HK-2 (cell line): ENCODE data around the gene LCNL1.
A peak's percentile ranks its signal among the peaks of the same experiment; 100 is the strongest.

Source experiments
- DNase-seq: peaks from one replicate; pipeline ENCODE4 v3.0.0-alpha.2; 2018; ENCODE audit not compliant: unreplicated experiment

Gene LCNL1

DNA sequence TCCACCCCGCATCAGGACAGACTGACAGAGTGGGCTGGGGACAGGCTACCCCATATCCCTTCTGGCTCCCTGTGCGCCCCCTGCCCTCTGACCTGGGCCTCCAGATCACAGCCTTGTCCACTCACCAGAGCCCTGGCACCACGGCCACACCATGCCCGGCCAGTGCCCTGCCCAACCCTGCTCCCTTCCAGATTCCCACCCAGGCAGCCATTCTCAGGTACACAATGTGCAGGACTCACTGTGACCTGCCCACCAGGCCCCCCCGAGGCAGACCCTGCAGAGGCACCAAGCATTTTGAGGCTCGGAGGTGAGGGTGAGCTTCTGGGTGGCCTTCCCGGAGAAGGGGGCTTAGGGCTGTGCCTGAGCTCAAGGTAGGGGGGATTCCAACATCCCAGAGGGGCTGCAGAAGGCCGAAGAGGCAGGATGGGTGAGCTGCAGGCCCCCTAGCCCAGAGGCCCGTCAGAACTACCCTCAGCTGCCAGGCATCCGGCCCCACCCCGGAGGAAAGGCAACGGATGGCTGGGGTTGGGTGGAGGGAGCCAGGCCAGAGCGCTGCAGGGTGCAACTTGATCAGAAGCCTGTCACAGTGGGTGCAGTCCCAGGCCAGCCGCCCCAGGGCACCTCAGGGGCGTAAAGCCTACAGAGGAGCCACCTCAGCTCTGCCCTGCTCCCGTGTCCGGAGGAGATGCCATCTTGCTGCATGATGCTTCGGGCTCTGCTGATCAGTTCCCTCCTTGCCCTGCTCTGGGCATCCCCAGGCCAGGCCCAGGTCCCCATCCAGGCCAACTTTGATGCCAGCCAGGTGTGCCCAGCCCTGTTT lies at the start of gene LCNL1:
Gene LCNL1 (plus strand): TSS at position 762 of the 820 bp plus-strand sequence. CDS start 594 bp downstream, outside the sequence.
- DNase-seq: no peak

DNA sequence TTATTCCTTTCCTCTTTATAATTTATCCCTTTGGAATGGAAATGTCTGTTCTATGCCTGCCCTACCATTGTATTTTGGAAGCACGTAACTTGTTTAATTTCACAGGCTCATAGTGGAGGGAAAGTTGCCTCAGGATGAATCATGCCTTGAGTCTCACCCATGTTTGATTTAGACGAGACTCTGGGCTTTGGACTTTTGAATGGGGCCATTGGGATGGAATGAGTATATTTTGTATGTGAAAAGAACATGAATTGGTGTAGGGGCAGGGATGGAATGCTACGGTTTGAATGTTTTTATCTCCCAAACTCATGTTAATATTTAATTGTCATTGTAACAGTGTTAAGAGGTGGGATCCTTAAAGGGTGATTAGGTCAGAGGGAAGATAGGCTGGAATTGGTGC lies 48.5 kb upstream of the LCNL1 start:
- DNase-seq: no peak

DNA sequence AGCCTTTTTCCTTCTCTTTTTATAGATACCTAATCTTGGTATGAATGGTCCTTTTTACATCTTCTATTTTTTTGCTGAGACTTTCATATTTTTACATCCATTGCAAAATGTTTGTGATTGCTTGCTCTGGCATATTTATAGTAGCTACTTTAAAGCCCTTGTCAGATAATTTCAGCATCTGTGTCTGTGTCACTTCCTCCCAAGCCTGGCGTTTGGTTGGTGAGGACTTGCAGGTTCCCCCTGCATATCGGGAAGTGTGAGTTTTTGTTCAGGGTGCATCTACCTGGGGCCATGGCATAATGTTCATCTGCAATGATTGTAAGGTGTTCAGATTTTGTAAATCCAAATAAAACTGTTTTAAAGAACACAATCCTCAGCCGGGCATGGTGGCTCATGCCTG lies 47.1 kb upstream of the LCNL1 start:
- DNase-seq: no peak

DNA sequence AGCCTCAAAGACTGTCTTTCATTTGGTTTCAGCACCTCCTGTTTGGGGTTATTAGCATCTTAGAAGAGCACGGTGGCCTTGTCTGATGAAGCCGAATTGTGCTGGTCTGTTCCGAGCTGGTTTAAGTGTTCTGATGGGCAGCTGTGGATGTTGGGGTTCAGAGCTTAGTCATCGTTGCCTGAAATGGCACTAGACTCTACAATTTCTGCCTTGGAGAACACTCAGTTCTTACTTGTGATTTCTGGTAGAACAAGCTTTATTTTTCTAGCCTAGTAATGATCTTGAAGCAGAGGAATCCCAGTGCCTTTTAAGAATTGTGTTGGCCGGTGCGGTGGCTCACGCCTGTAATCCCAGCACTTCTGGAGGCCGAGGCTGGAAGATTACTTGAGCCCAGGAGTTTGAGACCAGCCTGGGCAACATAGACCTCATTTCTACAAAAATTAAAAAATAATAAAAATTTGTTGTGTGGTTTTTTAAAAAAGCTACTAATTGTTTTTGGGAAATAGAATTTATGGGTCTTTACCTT lies 46.1 kb upstream of the LCNL1 start:
- DNase-seq: no peak

DNA sequence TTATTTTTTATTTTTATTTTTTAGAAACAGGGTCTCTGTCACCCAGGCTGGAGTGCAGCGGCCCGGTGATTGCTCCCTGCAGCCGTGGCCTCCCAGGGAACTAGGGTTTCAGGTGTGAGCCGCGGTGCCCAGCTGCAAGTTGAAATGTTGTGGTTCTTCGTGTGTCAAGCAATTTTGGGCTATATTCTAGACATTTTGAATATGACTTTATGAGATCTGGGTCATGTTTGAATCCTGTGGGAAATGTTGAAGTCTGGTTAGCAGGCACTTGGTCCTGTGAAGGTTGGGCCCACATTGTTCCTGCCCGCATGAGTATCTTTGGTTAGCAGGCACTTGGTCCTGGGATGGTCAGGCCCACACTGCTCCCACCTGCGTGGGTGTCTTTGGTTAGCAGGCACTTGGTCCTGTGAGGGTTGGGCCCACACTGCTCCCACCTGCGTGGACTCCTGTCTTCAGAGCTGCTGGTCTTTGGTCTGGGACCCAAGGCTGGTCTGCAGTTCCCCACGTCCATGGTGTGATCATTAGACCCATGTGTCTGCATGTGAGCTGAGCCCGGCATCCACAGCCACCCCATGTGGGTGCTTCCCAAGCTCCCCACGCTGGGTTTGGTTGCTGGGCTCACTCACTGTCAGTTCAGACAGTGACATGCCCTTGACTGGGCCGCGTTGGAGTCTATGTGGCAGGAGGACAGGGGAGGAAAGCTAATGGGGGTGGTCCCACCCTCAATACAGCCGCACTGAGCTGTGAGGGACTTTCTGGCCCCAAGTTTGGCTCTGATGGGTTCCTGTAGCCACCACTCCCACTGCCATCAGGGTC lies 45.4 kb upstream of the LCNL1 start:
- DNase-seq: no peak

DNA sequence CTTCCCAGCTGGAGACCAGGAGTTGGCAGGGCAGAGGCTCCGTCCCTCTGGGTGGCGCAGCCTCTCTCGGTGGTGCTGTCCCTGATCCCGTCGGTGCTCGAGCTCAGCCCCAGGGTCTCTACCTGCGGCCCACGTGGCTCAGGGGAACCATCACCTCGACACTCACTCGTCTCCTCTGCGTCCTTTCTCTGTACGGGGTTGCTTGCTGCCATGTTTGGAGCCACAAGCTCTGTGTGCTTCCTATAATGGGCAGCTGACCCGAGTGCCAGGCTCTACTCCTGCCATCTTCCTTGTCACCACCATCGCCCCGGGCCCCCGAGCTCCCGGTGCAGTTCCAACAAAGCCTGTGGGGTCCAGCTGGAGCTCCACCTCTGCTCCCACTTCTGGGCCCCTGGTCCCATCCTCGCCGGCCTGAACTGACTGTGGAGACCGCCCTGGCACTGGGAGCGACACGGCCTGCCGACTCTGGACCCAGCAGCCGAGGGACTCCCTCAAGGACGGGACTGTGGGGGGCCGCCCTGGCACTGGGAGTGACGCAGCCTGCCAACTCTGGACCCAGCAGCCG lies 43.3 kb upstream of the LCNL1 start:
- no peak for DNase-seq

DNA sequence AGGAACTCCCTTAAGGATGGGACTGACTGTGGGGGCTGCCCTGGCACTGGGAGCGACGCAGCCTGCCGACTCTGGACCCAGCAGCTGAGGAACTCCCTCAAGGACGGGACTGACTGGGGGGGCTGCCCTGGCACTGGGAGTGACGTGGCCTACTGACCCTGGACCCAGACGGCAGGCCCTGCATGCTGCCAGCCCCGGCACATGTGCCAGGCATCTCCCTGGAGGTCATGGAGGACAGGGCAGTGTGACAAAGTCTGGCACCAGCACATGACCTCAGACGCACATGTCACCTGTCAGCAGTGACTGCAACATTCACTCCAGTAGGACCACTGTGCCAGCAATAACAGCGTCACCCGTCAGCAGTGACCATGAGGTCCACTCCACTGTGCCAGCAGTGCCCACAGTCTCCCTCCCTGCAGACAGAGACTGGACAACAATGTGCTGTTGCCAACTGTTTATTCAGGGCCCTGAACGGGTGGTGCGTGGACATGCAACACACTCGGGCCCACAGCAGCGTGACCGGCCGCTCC lies 42.7 kb upstream of the LCNL1 start:
- no peak for DNase-seq

DNA sequence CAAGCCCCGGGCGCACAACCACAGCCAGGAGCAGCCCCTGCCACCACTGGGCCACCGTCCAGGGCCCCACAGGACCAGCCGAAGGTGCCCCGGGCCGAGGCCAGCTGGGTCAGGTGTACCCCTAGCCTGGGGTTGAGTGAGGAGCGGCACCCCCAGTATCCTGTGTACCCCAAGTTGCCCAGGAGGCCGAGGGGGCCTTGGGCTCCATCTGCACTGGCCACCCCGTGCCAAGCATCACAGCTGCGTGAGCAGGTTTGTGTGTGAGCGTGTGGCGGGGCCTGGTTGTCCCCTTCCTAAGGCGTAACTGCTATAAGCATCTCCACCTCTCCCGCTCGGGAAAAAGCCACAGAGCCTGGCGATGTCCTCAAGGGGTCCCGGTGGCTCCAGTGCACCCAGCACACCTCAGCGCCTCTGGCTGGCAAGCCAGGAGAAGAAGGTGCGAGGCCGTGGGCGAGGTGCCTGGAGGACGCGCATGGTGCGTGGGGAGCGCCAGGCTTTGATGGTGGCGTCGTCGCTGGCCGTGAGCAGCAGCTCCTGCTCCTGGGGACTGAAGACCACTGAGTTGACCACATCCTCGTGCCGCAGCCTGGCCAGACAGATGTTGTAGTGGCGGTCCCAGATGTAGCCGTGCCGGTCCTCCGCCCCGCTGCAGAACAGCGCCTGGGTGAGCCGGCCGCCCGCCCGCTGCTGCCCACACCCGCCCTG lies 42.1 kb upstream of the LCNL1 start:
- DNase-seq: no peak

DNA sequence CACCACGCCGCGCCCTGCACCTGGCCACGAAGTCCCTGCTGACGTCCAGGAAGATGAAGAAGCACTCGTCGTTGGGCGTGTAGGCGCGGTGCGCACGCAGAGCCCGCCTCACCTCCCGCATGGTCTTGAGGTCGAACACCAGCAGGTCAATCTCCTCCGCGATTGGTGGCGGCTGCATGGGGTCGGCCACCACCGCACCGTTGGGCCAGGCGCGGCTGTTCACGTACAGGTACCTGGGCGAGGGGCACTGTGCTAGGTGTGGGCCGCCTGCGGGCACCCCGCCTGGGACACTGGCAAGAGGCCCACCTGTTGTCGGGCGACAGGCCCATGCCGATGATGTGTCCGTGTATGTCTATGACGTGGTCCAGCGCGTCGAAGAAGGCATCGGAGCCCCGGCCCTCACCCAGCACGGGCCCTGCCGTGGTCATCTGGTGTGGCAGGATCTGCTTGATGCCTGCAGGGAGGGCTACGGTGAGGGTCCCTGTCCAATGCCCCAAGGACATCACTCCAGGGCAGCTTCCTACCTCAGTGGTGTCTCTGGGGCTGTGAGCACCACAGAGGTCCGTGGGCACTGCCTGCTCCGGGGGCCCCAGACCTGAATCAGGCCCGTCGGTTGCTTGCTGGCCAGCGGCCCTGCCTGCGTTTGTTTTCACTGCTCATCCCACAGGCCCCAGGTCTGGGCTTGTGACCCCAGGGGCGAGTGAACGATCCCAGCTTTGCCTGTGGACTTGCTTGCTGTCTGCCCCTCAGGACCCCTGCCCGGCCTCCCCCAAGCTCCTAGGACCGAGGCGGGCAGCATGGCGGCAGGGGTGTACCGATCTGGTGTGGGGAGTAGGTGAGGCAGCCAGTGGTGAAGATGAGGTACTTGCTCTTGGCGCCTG lies 41.3 kb upstream of the LCNL1 start:
- DNase-seq: no peak

DNA sequence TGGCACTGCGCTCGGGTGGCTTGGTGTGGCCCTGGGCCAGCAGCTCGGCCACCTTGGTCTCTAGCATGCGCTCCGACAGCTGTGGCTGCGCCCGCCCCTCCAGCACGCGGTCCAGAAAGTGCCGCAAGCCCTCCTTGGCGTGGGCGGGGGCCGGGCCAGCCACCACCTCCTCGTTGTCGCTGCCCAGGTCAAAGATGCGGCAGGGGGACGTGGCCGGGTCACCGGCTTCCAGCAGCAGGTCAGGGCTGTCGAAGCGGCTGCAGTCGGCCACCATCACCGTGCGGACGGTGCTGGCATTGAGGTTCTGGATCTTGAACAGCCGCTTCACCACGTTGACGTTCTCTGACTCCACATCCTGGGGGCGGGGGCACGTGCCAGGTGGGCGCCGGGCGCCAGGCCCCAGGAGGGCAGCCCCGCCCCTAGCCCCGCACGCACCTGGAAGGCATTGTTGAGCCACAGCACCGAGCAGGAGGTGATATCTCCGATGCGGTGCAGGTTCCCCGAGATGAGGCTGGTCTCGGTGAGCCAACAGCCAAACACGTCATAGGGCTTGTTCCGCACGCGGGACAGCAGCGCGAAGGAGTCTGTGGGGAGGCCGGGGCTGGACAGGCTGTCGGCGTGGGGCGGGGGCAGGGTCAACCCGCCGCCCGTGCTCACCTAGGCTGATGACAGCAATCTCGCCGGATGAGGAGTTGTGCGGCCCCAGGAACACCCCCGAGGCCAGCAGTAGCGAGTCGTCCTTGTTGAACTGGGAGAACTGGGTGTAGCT lies 40.5 kb upstream of the LCNL1 start:
- no peak for DNase-seq

DNA sequence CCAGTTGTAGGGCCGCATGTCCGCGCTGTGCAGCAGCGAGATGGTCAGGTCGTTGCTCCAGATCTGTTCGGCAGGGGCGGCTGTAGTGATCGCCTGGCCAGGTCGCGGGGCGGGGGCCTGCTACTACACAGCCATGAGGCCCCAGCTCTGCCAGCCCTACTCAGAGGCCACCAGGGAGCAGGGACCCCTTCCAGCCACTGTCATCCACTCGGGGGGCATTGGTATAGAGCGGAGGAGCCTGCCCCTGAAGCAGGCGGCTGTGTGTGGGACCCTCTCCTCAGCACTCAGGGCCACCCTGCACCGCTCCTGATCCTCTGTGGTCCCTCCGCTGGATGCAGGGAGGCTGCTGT lies 39.9 kb upstream of the LCNL1 start:
- no peak for DNase-seq

DNA sequence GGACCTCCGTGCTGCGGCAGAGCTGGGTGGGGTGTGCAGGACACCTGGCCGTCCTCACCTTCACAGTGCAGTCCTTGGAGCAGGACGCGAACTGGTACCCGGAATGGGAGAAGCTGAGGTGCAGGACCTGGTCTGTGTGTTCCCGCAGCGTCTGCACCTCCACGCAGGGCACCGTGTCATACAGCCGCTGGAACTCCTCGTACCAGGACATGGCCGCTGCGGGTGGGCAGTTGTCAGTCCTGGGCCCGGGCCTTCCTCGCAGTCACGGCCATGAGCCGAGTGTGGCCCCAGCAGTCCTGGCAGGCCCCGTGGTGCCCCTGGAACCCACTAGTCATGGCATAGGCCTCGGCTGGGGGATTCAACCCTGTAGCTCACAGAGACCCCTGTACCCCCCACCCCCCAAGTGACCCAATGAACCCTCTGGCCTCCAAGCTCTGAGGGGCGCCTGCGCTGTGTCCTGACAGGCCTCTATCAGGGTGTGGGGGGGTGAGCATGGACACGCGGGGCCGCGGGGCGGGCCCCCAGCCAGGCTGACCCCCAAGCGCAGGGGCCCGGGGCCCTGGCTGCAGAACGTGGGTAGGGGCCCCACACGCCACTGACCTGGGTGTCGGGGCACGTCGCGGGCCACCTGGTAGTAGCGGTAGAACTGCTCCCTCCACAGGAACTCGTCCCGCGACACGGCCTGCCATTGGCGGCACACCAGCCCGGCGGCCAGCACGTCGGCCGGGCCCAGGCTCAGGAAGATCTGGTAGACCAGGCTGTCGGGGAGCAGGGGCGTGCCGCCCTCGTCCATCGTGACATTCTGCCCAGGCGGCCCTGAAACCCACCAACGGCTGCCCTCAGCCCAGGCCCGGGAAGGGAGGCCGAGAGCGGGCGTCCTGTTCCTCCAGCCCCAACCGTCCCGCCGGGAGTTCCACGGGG lies 39.2 kb upstream of the LCNL1 start:
- DNase-seq: peak; percentile 60

DNA sequence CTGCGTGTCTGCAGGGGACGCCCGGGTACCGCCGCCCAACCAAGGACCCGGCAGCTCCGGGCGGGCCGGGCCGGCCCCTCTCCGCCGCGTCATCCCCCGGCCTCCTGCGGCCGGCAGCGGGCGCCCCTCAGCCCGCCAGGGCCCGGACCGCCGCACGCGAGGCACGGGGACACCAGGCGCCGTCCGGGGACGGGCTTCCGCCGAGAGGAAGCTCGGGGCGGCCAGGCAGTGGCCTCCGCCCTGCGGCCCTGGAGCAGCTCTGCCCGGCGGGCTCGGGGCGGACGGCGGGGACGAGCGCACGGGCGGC lies 38.6 kb upstream of the LCNL1 start:
- DNase-seq: peak; percentile 58

DNA sequence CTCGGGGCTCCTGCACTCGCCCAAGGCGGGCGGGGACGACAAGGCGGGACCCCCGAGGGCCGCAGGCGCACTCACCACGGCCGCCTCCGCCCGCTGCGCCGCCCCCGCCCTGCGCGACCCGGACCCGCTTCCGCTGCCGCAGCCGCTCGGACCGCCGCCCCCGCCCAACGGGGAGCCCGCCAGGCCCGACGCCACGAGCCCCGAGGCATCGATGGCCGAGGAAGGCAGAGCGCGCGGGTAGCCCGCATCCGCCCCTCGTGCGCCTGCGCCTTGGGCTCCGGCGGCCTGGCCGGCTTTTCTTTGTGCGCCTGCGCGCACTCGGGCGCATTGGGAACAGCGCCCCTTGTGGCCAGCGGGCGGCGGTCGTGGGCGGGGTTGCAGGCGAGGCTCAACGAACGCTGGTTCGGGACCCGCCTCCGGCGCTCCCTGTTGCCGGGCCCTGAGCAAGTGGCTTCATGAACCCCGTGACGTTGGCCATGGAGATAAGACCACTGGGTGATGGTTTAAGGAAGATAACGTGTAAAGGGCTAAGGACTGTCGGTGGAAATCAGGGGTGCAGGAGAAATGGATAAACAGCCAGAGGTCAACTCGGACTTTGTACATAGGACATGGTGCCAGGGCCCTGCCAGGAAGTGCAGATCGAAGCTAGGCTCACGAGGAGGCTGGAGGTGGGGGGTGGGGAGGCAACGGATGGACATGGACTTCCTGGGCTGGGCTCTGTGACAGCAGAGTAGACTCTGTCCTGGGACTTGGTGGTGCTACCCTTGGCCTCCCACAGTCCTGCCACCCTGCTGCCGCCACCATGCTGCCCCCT lies 38.1 kb upstream of the LCNL1 start, which contains the start of the genes C8G and FBXW5:
Gene C8G (plus strand): TSS at position 725 of the 814 bp plus-strand sequence. CDS start 78 bp downstream, at position 803.
Gene FBXW5 (minus strand): TSS at position 220 of the 814 bp plus-strand sequence. CDS start 655 bp downstream, outside the sequence.
- DNase-seq: peak; percentile 96

DNA sequence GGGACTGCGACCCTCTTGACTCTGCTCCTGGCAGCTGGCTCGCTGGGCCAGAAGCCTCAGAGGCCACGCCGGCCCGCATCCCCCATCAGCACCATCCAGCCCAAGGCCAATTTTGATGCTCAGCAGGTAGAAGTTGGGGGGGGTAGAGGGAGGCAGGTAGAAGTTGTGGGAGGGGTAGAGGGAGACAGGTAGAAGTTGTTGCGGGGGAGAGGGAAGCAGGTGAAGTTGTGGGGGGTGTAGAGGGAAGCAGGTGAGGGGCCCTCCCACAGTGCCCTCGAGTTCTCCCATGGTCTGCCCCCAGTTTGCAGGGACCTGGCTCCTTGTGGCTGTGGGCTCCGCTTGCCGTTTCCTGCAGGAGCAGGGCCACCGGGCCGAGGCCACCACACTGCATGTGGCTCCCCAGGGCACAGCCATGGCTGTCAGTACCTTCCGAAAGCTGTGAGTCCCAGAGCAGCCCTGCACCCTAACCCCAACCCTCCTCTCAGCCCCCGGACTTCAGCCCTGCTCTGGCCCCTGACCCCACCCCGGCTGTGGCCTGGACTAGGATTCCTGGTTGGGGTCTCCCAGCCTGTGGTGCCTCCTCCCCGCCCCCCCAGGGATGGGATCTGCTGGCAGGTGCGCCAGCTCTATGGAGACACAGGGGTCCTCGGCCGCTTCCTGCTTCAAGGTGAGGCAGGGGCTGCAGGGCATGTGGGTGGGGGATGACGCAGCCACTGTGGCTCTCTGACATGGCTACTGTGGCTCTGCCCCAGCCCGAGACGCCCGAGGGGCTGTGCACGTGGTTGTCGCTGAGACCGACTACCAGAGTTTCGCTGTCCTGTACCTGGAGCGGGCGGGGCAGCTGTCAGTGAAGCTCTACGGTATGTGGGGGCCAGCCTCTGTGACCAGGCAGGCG lies 37.2 kb upstream of the LCNL1 start:
- DNase-seq: no peak

DNA sequence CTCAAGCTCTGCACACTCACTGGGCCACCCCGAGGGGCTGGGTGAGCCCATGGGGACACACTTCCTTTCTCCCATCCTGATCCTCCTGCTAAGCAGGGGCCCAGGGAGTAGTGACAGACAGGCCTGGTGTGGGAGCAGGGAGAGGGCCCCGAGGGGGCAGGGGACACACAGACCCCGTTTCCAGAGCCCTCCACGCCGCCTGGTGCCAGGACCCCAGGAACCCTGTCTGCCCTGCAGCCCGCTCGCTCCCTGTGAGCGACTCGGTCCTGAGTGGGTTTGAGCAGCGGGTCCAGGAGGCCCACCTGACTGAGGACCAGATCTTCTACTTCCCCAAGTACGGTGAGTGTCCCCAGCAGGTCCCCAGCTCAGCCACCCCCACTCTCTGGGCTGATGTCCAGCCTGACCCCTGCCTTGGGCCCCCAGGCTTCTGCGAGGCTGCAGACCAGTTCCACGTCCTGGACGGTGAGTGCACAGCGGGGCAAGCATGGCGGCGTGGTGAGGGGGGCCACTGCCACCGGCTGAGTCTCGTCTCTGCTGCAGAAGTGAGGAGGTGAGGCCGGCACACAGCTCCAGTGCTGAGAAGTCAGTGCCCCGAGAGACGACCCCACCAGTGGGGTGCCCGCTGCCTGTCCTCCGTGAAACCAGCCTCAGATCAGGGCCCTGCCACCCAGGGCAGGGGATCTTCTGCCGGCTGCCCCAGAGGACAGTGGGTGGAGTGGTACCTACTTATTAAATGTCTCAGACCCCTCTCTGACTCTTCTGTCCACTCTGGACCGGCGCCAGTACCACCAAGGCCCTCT lies 36.4 kb upstream of the LCNL1 start:
- DNase-seq: no peak
